CD4-positive, alpha-beta T cell treated with Interleukin-6 at 100 ng/mL for 8 hours (primary cell): ENCODE measurements around the gene SBSN.

Experiments used
- DNase-seq: peaks from one replicate; pipeline ENCODE4 v3.0.0-alpha.2; 2020; ENCODE audit warnings: mixed read lengths, low spot score

Gene SBSN

GRCh38 chr19:35474104-35474503 is 54.0 kb downstream of the SBSN start:
- no peak for DNase-seq
